ENCODE measurements around the gene TYW1B.
"Not testable (repeated sequence)": the region's sequence is repeated elsewhere in the genome, so short reads cannot be mapped to it uniquely, and the experiment has no call there.

The TYW1B gene

DNA sequence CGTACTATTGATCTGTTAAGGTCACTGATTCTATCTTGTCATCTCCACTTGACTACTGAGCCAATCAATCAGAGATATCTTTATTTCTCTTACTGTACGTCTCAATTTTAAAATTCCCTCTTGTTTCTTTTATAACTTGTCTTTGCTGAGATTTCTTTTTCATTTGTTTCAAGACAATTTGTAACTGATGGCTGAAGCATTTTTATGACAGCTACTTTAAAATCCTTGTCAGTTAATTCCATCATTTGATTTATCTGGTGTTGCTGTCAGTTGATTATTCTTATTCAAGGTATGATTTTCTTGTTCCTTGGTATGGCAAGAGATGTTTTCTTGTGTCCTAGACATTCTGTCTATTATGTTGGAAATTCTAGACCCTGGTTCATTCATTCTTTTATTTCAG lies 76.6 kb downstream of the TYW1B start:
- DNase-seq = no peak

- not testable (repeated sequence) for DNase-seq
Observed at GRCh38 chr7:72748649-72749048, 79.4 kb downstream of the TYW1B start.

- not testable (repeated sequence) for DNase-seq
Observed at GRCh38 chr7:72744244-72744926, 83.6 kb downstream of the TYW1B start.

- not testable (repeated sequence) for DNase-seq
Observed at GRCh38 chr7:72743801-72744200, 84.2 kb downstream of the TYW1B start.

- DNase-seq = not testable (repeated sequence)
Observed at GRCh38 chr7:72739716-72740115, 88.3 kb downstream of the TYW1B start.

DNA sequence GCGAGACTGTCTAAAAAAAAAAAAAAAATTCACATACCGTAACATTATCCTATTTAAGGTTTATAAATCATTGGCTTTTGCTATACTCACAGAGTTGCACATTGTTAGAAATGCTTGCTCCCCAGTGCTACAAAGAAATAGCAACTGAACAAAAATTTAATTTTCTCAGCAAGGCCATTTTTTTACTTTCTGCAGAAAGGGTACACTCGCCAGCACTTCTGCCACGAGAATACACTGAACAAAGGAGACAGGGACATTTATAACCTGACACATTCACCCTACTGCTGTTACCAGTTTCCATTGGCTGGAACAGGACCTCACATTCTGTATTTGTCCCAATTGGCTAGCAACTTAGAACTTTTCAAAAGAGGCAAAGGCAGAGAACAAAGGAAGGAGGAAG lies 92.1 kb downstream of the TYW1B start:
- not testable (repeated sequence) for DNase-seq

- DNase-seq = not testable (repeated sequence)
Observed at GRCh38 chr7:72730815-72731214, 97.2 kb downstream of the TYW1B start.

DNA sequence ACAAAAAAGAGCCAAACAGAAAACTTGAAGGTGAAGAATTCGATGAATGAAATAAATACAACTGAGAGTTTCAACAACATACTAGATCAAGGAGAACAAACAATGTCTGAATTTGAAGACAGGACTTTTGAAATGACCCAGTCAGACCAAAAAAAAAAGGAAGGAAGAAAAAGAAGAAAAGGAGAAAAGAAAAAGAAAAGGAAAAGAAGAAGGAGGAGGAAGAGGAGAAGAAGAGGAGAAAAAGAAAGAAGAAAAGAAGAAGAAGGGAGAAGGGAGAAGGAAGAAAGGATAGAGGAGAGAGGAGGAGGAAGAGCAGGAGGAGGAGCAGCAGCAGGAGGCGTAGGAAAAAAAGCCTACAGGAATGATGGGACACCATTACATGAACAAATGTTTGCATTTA lies 97.6 kb downstream of the TYW1B start:
- DNase-seq = not testable (repeated sequence)

DNA sequence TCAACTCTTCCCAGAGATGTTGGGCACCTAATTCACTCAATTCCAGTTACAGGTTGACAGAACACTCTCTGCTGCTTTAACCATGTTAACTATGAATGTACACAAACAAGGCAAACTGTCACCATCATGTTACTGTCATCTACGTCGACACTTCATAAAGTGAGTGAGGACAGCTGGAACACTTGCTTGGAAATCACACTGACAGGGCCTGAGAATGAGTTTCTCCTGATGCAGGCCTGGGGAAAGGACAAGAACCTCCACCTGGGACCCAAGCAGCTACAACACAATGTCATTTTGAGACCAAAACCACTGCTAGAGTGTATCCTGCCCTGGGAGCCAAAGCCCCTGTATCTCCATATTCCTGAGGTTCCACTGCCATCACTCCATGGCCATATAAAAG lies 98.9 kb downstream of the TYW1B start:
- DNase-seq = not testable (repeated sequence)

DNA sequence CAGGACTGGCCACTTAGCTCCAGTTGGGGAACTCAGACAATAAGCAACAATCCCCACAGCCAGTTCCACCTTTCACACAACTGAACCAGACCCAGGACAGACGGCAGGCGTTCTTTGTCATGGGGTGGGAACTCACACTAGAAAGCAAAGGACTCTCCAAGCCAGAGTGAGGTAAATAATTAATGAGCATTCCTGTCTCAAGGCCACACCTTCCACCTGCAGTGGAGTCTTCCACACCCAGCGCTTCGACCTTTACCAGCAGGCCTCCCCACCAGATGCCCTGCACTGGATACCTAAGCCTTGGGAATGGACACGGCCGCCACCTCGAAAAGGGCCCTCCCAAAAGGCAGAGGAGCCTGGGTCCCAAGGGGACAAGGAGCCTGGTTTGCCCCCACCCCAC lies 105.3 kb downstream of the TYW1B start:
- DNase-seq = not testable (repeated sequence)

DNA sequence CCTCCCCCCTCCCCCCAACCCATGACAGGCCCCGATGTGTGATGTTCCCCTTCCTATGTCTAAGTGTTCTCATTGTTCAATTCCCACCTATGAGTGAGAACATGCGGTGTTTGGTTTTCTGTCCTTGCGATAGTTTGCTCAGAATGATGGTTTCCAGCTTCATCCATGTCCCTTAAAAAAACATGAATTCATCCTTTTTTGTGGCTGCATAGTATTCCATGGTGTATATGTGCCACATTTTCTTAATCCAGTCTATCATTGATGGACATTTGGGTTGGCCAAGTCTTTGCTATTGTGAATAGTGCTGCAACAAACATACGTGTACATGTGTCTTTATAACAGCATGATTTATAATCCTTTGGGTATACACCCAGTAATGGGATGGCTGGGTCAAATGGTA lies 107.1 kb downstream of the TYW1B start:
- DNase-seq = not testable (repeated sequence)

DNA sequence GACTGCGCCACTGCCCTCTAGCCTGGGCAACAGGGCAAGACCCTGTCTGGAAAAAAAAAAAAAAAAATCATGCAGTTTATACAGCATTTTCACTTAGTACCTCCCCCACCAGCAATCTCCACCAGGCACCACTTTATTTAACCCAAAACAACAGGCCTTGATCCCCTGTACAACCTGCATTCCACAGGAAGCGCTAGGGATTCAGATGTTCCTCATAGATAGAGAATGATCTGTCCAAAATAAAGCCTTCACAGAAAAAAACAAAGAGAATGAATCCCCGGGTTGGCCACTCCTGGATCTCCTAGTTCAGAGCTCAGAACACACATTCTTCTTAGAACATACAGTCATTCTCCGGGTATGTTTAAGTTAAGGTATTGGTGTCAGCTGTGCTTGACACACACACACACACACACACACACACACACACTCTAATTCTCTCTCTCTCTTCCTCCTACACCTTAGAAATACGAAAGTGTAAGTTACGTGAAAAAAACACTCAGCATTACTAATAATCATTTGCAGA lies 110.7 kb downstream of the TYW1B start:
- not testable (repeated sequence) for DNase-seq

DNA sequence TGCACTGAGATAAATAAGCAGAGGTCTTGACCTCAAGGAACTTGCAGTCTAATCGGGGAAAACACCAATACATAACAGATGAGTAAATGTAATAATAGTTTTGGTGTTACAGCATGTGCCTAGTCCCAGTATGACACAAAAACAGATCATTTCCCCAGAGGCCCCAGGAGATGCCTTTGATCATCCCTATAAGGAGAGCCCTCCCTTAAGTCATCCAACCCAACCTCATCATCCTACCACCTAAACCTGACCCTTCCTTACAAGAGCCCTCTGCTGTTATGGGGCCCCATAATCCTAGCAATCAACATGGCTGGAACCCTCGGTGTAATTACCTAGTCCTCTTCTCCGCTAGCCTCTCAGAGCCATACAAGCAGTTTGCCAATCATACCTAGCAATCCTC lies 116.1 kb downstream of the TYW1B start:
- not testable (repeated sequence) for DNase-seq

- DNase-seq = no peak
Observed at GRCh38 chr7:72710983-72711382, 117.0 kb downstream of the TYW1B start.

DNA sequence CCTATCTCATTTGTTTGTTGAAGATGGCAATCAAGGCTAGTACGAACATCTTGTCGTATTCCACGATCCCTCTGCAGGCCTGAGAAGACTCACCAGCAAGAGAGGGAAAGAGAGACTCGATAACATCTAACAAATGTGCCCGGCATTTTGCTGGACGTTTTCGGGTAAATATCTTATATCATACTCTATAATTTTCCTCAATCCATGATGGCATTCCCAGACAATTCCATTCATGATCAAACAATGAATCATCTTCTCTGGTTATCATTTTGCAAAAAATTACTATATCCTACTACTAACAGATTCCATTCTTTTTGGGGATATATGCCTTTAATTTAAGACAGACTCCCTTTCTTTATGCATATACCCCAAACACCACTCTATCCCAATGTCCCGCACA lies 118.1 kb downstream of the TYW1B start:
- no peak for DNase-seq

GRCh38 chr7:72708371-72709050 lies 119.5 kb downstream of the TYW1B start:
- not testable (repeated sequence) for DNase-seq

DNA sequence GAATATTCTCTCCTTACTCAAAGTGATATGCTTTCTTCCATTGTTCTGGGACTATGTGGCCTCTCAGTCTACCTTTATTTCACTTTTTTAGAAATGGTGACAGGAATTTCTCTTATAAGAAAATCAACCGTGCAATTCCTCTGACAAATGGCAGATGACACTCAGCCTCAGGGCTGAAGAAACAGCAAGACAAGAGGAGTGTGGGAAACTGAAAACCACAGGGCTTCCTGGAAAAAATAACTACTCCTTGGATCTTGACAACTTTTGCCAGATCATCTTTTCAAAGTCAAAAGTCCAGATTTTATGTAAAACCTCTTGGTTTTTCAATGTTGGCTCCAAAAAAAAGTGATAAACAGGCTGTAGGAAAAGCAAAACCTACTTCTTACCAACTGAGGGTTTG lies 121.5 kb downstream of the TYW1B start:
- DNase-seq = no peak

DNA sequence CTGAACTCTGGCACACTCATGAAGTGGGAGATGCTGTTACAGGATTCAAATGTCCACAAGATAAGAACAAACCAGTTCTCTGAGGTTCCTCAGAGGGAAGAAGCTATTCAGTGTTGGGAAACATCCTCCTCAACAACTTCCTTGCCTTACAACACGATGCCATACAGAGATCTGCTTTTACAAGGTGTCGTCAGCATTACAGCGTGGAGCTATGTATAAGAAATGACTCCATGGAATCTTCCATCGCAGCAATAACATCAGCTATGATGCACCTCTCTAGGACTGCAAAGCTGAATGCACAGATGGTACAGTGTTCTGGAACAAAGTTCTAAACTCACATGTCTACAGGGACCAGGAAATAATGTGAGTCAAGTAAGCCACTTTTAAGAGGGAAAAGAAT lies 122.3 kb downstream of the TYW1B start:
- DNase-seq = not testable (repeated sequence)

DNA sequence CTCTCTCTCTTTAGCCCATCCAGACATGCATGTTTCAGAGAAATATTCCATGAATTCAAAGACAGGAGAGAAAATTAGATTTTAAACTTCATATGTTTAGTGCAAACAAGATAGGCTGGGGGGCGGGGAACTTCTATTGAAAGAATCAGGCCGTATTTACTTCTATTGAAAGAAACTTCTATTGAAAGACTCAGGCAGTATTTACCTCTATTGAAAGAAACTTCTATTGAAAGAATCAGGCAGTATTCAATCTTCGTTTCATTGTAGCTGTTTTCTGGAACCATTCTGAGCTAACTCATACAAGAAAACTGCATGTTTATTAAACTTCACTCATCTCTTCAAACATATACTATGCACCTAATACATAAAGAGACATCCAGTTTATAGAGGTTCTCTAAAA lies 123.1 kb downstream of the TYW1B start:
- no peak for DNase-seq

- DNase-seq = not testable (repeated sequence)
Observed at GRCh38 chr7:72700548-72700947, 127.5 kb downstream of the TYW1B start.

DNA sequence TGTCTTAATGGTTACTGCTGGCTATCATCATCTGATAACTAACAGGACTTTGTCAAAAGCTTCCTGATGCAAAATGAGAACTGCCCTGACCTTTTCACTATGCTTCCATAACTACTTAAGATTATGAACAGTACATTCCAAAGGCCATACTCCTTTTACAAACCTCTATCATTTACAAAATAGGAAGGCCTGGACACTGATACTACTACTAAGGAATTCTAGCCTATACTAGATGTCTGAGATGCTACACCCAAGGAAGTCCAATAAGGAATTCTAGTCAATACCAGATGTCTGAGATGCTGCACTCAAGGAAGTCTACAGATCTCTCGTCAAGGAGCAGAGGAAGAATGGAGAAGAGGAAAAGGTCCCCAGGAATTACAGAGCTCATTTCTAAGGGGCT lies 130.9 kb downstream of the TYW1B start:
- DNase-seq = not testable (repeated sequence)

GRCh38 chr7:72696643-72697042 lies 131.4 kb downstream of the TYW1B start:
- not testable (repeated sequence) for DNase-seq

- DNase-seq = not testable (repeated sequence)
Observed at GRCh38 chr7:72695482-72695881, 132.5 kb downstream of the TYW1B start.

DNA sequence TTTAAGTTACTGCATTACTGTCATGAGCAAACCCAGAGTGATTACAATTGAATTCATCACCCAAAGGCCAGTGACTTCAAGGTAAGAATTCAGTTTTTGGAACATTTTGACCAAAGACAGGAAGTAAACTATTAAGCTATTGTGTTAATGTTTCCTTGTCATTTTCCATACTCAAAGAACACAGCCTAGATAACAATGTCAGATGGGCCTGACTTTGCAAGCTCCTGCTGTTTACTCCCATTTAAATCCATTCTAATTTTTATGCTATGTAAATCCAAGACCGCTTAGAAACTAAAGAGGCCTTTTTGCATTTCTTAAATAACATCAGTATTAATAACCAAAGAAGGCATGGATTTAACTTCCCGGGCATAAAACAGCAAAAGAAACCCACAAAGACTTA lies 136.6 kb downstream of the TYW1B start:
- not testable (repeated sequence) for DNase-seq
